GM12874 (cell line): Measurements from ENCODE around the gene ANP32E.

Experiments
- TF ChIP-seq, protein P1 (sequence below): IDR thresholded peaks from 2 replicates; pipeline ENCODE4 v1.5.1; 2011; ENCODE audit warnings: low read depth, mild to moderate bottlenecking, control low read depth, low read length, moderate library complexity; ENCODE audit not compliant: insufficient read depth

The ANP32E gene

DNA sequence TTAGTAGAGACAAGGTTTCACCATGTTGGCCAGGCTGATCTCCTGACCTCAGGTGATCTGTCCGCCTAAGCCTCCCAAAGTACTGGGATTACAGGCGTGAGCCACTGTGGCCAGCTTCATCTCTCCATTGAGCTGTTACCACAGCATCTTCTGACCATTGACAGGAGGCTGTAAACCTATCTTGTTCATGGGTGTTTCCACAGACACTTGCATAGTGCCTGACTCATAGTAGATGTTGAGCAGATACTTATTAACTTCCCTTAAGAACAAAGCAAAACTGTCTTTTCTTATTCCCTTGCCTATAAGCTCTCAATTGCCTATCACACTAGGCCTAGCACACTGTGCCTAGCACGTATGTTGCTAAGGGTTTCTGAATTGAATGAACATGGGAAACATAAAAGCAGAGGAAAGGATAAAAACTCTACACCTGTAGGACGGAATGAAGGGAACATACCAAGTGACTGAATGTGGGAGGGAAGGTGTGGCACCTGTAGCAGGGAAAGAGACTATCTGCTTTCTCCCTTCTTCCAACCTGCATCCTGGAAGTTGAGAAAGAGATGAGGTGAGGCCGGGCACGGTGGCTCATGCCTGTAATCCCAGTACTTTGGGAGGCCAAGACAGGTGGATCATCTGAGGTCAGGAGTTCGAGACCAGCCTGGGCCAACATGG, 35.5 kb upstream of the ANP32E start:
- TF ChIP-seq, protein P1, sequence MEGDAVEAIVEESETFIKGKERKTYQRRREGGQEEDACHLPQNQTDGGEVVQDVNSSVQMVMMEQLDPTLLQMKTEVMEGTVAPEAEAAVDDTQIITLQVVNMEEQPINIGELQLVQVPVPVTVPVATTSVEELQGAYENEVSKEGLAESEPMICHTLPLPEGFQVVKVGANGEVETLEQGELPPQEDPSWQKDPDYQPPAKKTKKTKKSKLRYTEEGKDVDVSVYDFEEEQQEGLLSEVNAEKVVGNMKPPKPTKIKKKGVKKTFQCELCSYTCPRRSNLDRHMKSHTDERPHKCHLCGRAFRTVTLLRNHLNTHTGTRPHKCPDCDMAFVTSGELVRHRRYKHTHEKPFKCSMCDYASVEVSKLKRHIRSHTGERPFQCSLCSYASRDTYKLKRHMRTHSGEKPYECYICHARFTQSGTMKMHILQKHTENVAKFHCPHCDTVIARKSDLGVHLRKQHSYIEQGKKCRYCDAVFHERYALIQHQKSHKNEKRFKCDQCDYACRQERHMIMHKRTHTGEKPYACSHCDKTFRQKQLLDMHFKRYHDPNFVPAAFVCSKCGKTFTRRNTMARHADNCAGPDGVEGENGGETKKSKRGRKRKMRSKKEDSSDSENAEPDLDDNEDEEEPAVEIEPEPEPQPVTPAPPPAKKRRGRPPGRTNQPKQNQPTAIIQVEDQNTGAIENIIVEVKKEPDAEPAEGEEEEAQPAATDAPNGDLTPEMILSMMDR: no peak

- TF ChIP-seq, protein P1: no peak
Measured at GRCh38 chr1:150269451-150269850, 33.5 kb upstream of the ANP32E start.

- TF ChIP-seq, protein P1: no peak
Measured at GRCh38 chr1:150268705-150269403, 32.9 kb upstream of the ANP32E start, which contains the start of gene APH1A. Gene APH1A, minus strand, starts transcription at chr1:150269016. Its CDS starts 206 bp downstream, at chr1:150268810.

DNA sequence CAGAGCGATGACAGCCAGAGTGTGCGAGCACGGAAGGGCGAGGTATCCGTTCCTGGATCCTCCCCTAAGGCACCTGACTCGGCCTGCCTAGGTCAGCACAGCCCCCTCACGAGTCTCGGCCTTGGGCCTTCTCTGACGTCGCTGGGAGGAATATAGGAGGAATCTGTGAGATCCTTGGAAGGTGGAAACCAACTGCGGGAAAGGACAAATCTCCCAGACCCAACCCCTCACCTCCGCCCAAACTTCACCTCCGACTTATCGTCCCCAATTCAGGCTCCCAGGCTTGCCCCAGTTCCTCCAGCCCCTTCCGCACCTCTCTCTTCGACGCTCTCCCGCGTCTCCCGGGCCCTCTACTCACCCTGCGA, 32.4 kb upstream of the ANP32E start:
- TF ChIP-seq, protein P1: no peak

DNA sequence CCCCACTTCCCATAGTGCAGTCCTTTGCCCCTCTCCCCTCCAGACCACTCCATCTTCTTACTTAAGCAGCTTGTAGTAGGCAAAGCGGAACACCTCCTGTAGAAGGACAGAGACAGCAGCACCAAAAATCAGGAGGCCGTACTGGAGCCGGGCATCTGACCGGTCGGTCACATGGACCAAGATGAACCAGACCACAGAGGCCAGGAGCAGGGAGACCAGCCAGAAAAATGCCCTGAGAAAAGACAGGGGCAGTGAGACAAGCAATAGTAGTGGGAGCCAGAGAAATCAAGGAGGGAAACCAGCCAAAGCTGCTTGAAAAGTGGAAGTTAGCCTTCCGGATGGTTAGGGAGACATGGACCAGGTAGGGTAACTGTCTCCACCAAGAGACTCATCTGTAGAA, 32.0 kb upstream of the ANP32E start:
- TF ChIP-seq, protein P1: no peak

DNA sequence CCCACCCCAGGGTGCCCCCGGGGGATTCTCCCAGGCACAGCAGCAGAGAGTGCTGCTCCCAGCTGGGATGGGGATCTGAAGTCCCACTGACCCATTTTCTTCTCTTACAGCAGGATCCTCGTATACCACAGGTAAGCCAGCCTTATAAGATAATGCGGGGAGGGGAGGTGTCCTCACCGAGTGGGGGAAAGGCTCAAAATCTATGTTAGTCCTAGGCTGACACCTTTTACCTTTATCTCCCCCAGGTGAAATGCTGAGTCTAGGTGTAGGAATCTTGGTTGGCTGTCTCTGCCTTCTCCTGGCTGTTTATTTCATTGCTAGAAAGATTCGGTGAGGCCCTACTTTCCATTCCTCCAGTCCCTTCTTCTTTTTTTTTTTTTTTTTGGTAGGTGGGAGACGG, 27.6 kb upstream of the ANP32E start:
- TF ChIP-seq, protein P1: no peak

GRCh38 chr1:150262388-150263320, 26.7 kb upstream of the ANP32E start:
- TF ChIP-seq, protein P1: no peak
